ENCODE data around the gene TMEM30B. TPM values are rescaled to one million over a fixed set of nuclear protein-coding genes. Genes with fewer than 3 reads are reported as not detected.

Gene TMEM30B
- total RNA-seq, 4 donors from 2014 or later: 6.6 to 128 (median 81.9) TPM

GRCh38 chr14:61280526-61281185, 482 bp downstream of the TMEM30B start:
- TF ChIP-seq POLR2A (IDR thresholded peaks at IDR 0.05): peak; percentile 8 to 58
- TF ChIP-seq, protein P1, sequence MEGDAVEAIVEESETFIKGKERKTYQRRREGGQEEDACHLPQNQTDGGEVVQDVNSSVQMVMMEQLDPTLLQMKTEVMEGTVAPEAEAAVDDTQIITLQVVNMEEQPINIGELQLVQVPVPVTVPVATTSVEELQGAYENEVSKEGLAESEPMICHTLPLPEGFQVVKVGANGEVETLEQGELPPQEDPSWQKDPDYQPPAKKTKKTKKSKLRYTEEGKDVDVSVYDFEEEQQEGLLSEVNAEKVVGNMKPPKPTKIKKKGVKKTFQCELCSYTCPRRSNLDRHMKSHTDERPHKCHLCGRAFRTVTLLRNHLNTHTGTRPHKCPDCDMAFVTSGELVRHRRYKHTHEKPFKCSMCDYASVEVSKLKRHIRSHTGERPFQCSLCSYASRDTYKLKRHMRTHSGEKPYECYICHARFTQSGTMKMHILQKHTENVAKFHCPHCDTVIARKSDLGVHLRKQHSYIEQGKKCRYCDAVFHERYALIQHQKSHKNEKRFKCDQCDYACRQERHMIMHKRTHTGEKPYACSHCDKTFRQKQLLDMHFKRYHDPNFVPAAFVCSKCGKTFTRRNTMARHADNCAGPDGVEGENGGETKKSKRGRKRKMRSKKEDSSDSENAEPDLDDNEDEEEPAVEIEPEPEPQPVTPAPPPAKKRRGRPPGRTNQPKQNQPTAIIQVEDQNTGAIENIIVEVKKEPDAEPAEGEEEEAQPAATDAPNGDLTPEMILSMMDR (IDR thresholded peaks at IDR 0.05): peak in 4 of 6 experiments; percentile 40 to 64 (median 62)
- Histone ChIP-seq H3K4me3 (peak overlapping the region; percentile 40 to 85 (median 58)), H3K9me3 (no peaks in the 10 kb centered on the region), H3K4me1 (peaks cover 0 to 7% (median 4%) of the 10 kb centered on the region in 4 donors), H3K36me3 (no peaks in the 10 kb centered on the region), H3K27me3 (no peaks in the 10 kb centered on the region), H3K27ac (peak overlapping the region; percentile 53 to 100 (median 93))
- peak; percentile 33 to 90 (median 83) for DNase-seq

DNA sequence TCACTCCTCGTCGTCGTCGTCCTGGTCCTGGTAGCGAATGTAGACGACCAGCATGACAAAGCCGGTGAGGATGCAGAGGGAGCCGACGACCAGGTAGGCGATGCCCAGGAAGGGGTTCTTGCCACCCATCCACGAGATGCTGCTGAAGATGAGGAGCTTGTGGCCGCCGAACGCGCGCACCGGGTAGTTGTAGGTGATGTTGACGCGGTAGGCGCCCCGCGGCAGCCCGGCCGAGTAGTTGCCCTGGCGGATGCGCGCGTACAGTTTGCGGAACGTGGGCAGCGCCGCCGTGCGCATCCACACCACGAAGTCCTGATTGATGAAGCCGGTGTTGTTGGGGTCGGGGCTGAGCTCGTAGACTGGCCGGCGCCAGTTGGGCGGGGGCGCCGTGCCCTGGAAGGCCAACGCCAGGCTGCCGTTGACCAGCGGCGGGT, 1.0 kb downstream of the TMEM30B start:
- Histone ChIP-seq H3K4me3 (peak overlapping the region; percentile 40 to 85 (median 58)), H3K36me3 (no peaks in the 10 kb centered on the region), H3K27ac (peak overlapping the region; percentile 53 to 100 (median 93)), H3K9me3 (no peaks in the 10 kb centered on the region), H3K4me1 (peaks cover 0 to 4% (median 3%) of the 10 kb centered on the region in 4 donors), H3K27me3 (no peaks in the 10 kb centered on the region)
- TF ChIP-seq, protein P1 (IDR thresholded peaks at IDR 0.05): no peak
- TF ChIP-seq POLR2A (IDR thresholded peaks at IDR 0.05): no peak
- DNase-seq: peak in 2 of 3 donors; percentile 60 to 70

GRCh38 chr14:61279082-61279481, 2.1 kb downstream of the TMEM30B start:
- Histone ChIP-seq H3K27me3 (no peaks in the 10 kb centered on the region), H3K27ac (peak overlapping the region in 3 of 4 donors; percentile 89 to 100 (median 97)), H3K36me3 (no peaks in the 10 kb centered on the region), H3K9me3 (no peaks in the 10 kb centered on the region), H3K4me1 (peaks cover 0 to 4% (median 0%) of the 10 kb centered on the region in 4 donors), H3K4me3 (peak overlapping the region in 3 of 4 donors; percentile 49 to 85 (median 68))
- no peak for DNase-seq
- no peak for TF ChIP-seq POLR2A (IDR thresholded peaks at IDR 0.05)
- TF ChIP-seq, protein P1 (IDR thresholded peaks at IDR 0.05): no peak

DNA sequence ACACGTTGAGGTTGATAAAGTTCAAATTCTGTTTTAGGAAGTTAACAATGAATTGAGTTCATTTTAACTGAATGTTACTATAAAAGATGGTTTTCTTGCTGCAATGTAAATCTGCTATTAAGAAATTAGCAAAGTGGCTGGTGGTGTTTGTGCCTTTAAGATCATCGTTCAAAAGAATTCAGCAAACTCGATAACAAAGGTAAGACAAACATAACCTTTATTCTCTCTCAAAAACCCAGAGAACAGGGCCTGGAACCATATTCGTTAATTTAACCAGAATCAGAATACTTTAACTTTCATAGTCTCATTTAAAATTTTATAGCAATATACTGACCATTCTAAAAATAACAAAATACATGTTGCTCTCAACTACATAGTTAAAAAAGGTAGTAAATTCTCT, 3.4 kb downstream of the TMEM30B start:
- Histone ChIP-seq H3K36me3 (no peaks in the 10 kb centered on the region), H3K9me3 (no peaks in the 10 kb centered on the region), H3K4me3 (peak overlapping the region in 2 of 4 donors; percentile 68 to 85), H3K4me1 (peaks cover 0 to 4% (median 0%) of the 10 kb centered on the region in 4 donors), H3K27me3 (no peaks in the 10 kb centered on the region), H3K27ac (peak overlapping the region in 2 of 4 donors; percentile 33 to 43)
- TF ChIP-seq, protein P1 (IDR thresholded peaks at IDR 0.05): no peak
- TF ChIP-seq POLR2A (IDR thresholded peaks at IDR 0.05): no peak
- no peak for DNase-seq

DNA sequence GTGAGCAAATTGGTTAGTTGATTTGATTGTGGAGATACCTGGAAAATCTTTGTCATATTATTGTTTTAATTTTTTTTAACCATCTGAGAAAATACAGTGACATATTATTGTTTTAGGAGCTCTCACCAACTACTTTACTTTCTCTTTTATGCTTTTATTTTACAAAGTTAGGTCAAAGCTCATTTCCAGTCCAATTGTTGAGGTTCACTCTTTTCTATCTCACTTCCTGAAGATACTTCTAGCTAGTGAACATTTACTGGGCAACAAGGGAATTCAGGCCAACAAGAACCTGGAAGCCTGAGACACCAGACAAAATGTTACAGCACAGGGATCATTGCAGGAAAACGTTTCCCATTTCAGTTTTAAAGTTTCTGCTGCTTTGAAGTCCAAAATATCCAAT, 3.9 kb downstream of the TMEM30B start:
- Histone ChIP-seq H3K9me3 (no peaks in the 10 kb centered on the region), H3K27me3 (no peaks in the 10 kb centered on the region), H3K36me3 (no peaks in the 10 kb centered on the region), H3K27ac (peak overlapping the region in 2 of 4 donors; percentile 33 to 43), H3K4me3 (peak overlapping the region in 2 of 4 donors; percentile 68 to 85), H3K4me1 (peaks cover 0 to 4% (median 0%) of the 10 kb centered on the region in 4 donors)
- no peak for TF ChIP-seq POLR2A (IDR thresholded peaks at IDR 0.05)
- TF ChIP-seq, protein P1 (IDR thresholded peaks at IDR 0.05): no peak
- DNase-seq: no peak

Data from Peyer's patch (tissue), 4 donors.